ENCODE data around the gene ICAM3.

The ICAM3 gene

DNA sequence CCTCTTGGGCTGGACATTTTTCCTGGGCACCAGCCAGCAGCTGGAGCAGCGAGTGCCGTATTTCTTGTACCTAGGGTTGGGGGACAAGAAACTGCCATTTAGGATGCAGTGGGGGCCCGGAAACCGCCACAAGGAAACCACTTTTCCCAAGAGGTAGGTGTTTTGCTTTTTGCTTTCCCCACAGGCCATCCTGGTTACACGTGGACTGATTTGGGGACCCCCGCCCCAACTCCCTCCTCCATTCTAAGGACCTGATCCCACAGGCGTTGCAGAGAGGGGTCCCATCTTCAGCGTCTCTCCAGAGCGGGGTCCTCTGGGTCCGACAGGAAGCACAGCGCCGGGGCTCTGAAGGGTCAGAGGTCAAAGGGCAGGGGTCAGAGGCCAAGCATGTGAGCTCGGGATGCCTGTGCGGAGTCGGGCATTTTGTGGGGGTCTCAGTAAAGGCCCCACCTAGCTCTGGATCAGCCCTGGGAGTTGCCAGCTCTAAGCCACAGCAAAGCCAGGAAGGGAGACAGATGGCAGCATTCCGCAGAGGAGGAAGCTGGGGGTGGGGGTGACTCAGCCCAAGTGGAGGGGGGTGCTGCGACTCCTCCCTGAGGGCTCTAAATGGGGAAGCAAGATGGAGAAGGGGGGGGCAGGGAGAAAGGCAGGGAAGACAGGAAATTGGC lies 34.2 kb downstream of the ICAM3 start:
- no peak for DNase-seq (ENCODE audit: extremely low spot score)
- TF ChIP-seq FOXK2 (IDR thresholded peaks at IDR 0.05) (no peak), L3MBTL2 (conservative IDR thresholded peaks at IDR 0.05) (no peak), FOXA1 (IDR thresholded peaks at IDR 0.05) (no peak), HDGF (IDR thresholded peaks at IDR 0.05; ENCODE audit: borderline replicate concordance) (no peak), NFRKB (IDR thresholded peaks at IDR 0.05) (no peak), SUZ12 (IDR thresholded peaks at IDR 0.05) (no peak), FOXM1 (IDR thresholded peaks at IDR 0.05; ENCODE audit: borderline replicate concordance) (no peak), ZNF384 (IDR thresholded peaks at IDR 0.05) (no peak)
- CTCF ChIA-PET: no interaction called here
- POLR2A ChIA-PET: interaction anchor here (0.6 to 1.6 kb wide), 4 partner anchors 10 to 82 kb away, joined by 4 to 7 read pairs (median 4); partner anchors contain the start of gene RAVER1

DNA sequence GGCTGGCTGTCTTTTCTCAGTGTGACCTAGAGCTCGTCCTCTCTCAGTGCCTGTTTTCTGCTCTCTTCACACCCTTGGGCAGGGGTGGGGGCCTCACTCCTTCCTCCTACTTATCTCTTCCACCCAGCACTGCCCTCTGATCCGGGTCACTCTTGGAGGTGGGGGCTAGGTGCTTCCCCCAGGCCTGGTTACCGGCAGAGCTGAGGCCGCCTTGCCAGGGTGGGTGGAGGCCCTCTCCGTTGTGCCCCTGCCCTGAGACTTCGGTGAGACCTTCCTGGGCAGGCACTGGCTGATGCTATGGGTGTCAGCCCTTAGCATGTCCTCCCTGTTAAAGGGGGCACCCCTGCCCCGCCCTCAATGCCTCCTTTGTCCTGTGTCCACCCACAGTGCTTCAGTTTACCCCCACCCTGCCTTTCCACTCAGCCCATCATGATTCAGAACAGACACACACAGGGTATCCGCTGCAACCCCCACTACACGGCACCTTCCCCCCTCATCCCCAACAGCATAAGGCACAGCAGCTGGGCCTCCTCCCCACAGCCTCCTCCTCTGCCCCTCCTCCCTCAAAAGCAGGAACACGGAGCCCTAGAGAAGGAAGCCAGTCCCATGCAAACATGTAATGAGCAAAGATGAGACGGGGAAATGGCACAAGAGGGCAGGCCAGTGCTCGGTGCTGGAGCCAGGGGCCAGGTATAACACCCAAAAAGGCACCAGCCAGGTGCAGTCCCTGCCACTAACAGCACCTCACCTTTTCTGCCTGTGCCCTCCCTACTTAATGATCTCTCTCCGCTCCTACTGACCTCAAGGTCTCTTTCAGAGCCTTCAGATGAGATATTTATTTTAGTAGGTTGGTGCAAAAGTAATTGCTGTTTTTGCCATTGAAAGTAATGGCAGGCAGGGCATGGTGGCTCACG lies 39.6 kb downstream of the ICAM3 start:
- no peak for DNase-seq (ENCODE audit: extremely low spot score)
- TF ChIP-seq TARDBP (IDR thresholded peaks at IDR 0.05): no peak
- TF ChIP-seq L3MBTL2 (conservative IDR thresholded peaks at IDR 0.05): no peak
- no peak for TF ChIP-seq ELF4 (IDR thresholded peaks at IDR 0.05)
- no peak for TF ChIP-seq HDGF (IDR thresholded peaks at IDR 0.05; ENCODE audit: borderline replicate concordance)
- no peak for TF ChIP-seq FOXK2 (IDR thresholded peaks at IDR 0.05)
- no peak for TF ChIP-seq CTBP1 (IDR thresholded peaks at IDR 0.05; ENCODE audit: borderline replicate concordance)
- TF ChIP-seq SP1 (IDR thresholded peaks at IDR 0.05): no peak
- no peak for TF ChIP-seq ZNF384 (IDR thresholded peaks at IDR 0.05)
- TF ChIP-seq LEF1 (IDR thresholded peaks at IDR 0.05; ENCODE audit: borderline replicate concordance): no peak
- no peak for TF ChIP-seq FOXM1 (IDR thresholded peaks at IDR 0.05; ENCODE audit: borderline replicate concordance)
- no peak for TF ChIP-seq FOXA1 (IDR thresholded peaks at IDR 0.05)
- no peak for TF ChIP-seq BHLHE40 (IDR thresholded peaks at IDR 0.05; ENCODE audit: borderline replicate concordance)
- ChIA-PET CTCF (interaction anchor here (0.6 kb wide), 1 partner anchor 90 kb away, joined by 3 read pairs; no protein-coding TSS in a partner anchor), POLR2A (interaction anchor here (1.5 kb wide), 1 partner anchor 11 kb away, joined by 7 read pairs; the partner anchor contains the start of gene ICAM5)

DNA sequence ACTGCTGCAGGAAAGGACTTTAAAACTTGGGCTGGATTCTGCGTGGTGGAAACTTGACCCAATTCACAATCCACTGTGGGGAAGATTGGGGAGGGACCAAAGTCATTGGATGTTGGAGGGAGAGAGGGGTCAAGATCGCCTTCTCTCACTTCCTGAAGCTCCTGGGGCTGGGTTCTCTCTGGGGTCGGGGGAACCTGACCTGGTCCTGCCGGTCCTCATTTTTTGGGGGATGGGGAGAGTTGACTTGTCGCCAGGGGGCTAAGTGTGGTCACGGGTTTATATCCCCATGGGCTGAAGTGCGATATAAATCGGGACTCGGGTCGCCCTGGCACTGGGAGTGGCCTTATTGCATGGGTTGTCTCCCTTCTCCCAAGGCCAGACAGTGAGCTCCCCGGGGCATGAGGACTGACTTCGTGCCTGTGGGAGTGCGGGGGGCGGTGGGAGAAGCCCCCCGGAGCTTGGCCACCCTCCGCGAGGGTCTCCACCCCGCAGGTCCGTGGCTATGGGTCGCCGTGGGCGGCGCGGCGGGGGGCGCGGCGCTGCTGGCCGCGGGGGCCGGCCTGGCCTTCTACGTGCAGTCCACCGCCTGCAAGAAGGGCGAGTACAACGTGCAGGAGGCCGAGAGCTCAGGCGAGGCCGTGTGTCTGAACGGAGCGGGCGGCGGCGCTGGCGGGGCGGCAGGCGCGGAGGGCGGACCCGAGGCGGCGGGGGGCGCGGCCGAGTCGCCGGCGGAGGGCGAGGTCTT lies 43.4 kb downstream of the ICAM3 start:
- POLR2A ChIA-PET: no interaction called here
- TF ChIP-seq FOXK2 (IDR thresholded peaks at IDR 0.05): no peak
- no peak for TF ChIP-seq FOXM1 (IDR thresholded peaks at IDR 0.05; ENCODE audit: borderline replicate concordance)
- TF ChIP-seq CTBP1 (IDR thresholded peaks at IDR 0.05; ENCODE audit: borderline replicate concordance): no peak
- no peak for DNase-seq (ENCODE audit: extremely low spot score)
- CTCF ChIA-PET: no interaction called here

GRCh38 chr19:10295305-10295846 lies 44.0 kb downstream of the ICAM3 start:
- CTCF ChIA-PET: no interaction called here
- DNase-seq (ENCODE audit: extremely low spot score): no peak
- no peak for TF ChIP-seq L3MBTL2 (conservative IDR thresholded peaks at IDR 0.05)
- no peak for TF ChIP-seq FOXA1 (IDR thresholded peaks at IDR 0.05)
- no peak for TF ChIP-seq ARNT (IDR thresholded peaks at IDR 0.05)
- POLR2A ChIA-PET: no interaction called here

DNA sequence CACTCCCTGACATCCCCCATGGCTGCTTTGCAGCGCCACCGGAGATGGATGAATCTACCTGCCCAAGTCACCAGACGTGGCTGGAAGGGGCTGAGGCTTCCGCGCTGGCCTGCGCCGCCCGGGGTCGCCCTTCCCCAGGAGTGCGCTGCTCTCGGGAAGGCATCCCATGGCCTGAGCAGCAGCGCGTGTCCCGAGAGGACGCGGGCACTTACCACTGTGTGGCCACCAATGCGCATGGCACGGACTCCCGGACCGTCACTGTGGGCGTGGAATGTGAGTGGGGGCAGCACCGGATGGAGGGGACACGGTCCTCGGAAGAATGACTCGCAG lies 45.1 kb downstream of the ICAM3 start:
- DNase-seq (ENCODE audit: extremely low spot score): no peak
- ChIA-PET POLR2A (no interaction called here), CTCF (no interaction called here)
- TF ChIP-seq LEF1 (IDR thresholded peaks at IDR 0.05; ENCODE audit: borderline replicate concordance): no peak
- TF ChIP-seq FOXM1 (IDR thresholded peaks at IDR 0.05; ENCODE audit: borderline replicate concordance): no peak
- TF ChIP-seq, protein P1, sequence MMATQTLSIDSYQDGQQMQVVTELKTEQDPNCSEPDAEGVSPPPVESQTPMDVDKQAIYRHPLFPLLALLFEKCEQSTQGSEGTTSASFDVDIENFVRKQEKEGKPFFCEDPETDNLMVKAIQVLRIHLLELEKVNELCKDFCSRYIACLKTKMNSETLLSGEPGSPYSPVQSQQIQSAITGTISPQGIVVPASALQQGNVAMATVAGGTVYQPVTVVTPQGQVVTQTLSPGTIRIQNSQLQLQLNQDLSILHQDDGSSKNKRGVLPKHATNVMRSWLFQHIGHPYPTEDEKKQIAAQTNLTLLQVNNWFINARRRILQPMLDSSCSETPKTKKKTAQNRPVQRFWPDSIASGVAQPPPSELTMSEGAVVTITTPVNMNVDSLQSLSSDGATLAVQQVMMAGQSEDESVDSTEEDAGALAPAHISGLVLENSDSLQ (IDR thresholded peaks at IDR 0.05): no peak
- no peak for TF ChIP-seq ZNF384 (IDR thresholded peaks at IDR 0.05)
- no peak for TF ChIP-seq HDGF (IDR thresholded peaks at IDR 0.05; ENCODE audit: borderline replicate concordance)
- TF ChIP-seq SUZ12 (IDR thresholded peaks at IDR 0.05): no peak
- no peak for TF ChIP-seq TARDBP (IDR thresholded peaks at IDR 0.05)
- TF ChIP-seq BHLHE40 (IDR thresholded peaks at IDR 0.05; ENCODE audit: borderline replicate concordance): no peak
- no peak for TF ChIP-seq FOXK2 (IDR thresholded peaks at IDR 0.05)
- no peak for TF ChIP-seq FOXA1 (IDR thresholded peaks at IDR 0.05)
- no peak for TF ChIP-seq NFRKB (IDR thresholded peaks at IDR 0.05)

DNA sequence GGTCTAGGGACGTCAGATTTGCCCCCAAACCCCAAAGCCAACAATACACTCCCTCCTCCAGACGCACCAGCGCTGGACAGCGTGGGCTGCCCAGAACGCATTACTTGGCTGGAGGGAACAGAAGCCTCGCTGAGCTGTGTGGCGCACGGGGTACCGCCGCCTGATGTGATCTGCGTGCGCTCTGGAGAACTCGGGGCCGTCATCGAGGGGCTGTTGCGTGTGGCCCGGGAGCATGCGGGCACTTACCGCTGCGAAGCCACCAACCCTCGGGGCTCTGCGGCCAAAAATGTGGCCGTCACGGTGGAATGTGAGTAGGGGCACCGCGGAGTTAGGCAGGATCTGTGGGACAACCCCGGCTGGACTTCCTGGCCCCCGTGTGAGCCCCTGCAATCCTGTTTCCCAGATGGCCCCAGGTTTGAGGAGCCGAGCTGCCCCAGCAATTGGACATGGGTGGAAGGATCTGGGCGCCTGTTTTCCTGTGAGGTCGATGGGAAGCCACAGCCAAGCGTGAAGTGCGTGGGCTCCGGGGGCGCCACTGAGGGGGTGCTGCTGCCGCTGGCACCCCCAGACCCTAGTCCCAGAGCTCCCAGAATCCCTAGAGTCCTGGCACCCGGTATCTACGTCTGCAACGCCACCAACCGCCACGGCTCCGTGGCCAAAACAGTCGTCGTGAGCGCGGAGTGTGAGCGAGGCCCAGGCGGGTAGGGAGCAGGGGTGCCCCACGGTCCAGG lies 45.6 kb downstream of the ICAM3 start:
- no peak for DNase-seq (ENCODE audit: extremely low spot score)
- ChIA-PET CTCF (no interaction called here), POLR2A (no interaction called here)

More for the DNA sequence above, 45.6 kb downstream of the ICAM3 start:
- TF ChIP-seq FOXM1 (IDR thresholded peaks at IDR 0.05; ENCODE audit: borderline replicate concordance) (no peak), CTBP1 (IDR thresholded peaks at IDR 0.05; ENCODE audit: borderline replicate concordance) (no peak), NFRKB (IDR thresholded peaks at IDR 0.05) (no peak), LEF1 (IDR thresholded peaks at IDR 0.05; ENCODE audit: borderline replicate concordance) (no peak), SUZ12 (IDR thresholded peaks at IDR 0.05) (no peak), L3MBTL2 (conservative IDR thresholded peaks at IDR 0.05) (no peak), ZNF384 (IDR thresholded peaks at IDR 0.05) (no peak), FOXA1 (IDR thresholded peaks at IDR 0.05) (no peak), HDGF (IDR thresholded peaks at IDR 0.05; ENCODE audit: borderline replicate concordance) (no peak), TARDBP (IDR thresholded peaks at IDR 0.05) (no peak)
- TF ChIP-seq, protein P1 (IDR thresholded peaks at IDR 0.05): no peak

All from HEK293T (cell line).